ENCODE results near the gene SNAI3. TPM values are rescaled to one million over a fixed set of nuclear protein-coding genes. Genes with fewer than 3 reads are reported as not detected.

The SNAI3 gene
- total RNA-seq, 1 donor, result not detected

- H3K4me3 ChIP-seq (ENCODE audit: low read depth, low read length), result no peak overlapping the region
- DNase-seq (ENCODE audit: low read depth), result no peak
- TF ChIP-seq CTCF (IDR thresholded peaks at IDR 0.05; ENCODE audit: insufficient read depth, low read length), result no peak
Measured at GRCh38 chr16:88646345-88647034, 39.8 kb downstream of the SNAI3 start.

- DNase-seq (ENCODE audit: low read depth), result no peak
- TF ChIP-seq CTCF (IDR thresholded peaks at IDR 0.05; ENCODE audit: insufficient read depth, low read length), result no peak
- no peak overlapping the region for H3K4me3 ChIP-seq (ENCODE audit: low read depth, low read length)
Measured at GRCh38 chr16:88645941-88646340, 40.4 kb downstream of the SNAI3 start.

GRCh38 chr16:88645455-88645854, 40.9 kb downstream of the SNAI3 start:
- no peak for DNase-seq (ENCODE audit: low read depth)
- no peak overlapping the region for H3K4me3 ChIP-seq (ENCODE audit: low read depth, low read length)
- no peak for TF ChIP-seq CTCF (IDR thresholded peaks at IDR 0.05; ENCODE audit: insufficient read depth, low read length)

GRCh38 chr16:88643644-88643932, 42.7 kb downstream of the SNAI3 start:
- no peak overlapping the region for H3K4me3 ChIP-seq (ENCODE audit: low read depth, low read length)
- no peak for TF ChIP-seq CTCF (IDR thresholded peaks at IDR 0.05; ENCODE audit: insufficient read depth, low read length)
- DNase-seq (ENCODE audit: low read depth), result no peak

GRCh38 chr16:88642881-88643643, 43.2 kb downstream of the SNAI3 start:
- DNase-seq (ENCODE audit: low read depth), result no peak
- TF ChIP-seq CTCF (IDR thresholded peaks at IDR 0.05; ENCODE audit: insufficient read depth, low read length), result no peak
- no peak overlapping the region for H3K4me3 ChIP-seq (ENCODE audit: low read depth, low read length)

- no peak for DNase-seq (ENCODE audit: low read depth)
- TF ChIP-seq CTCF (IDR thresholded peaks at IDR 0.05; ENCODE audit: insufficient read depth, low read length), result no peak
- no peak overlapping the region for H3K4me3 ChIP-seq (ENCODE audit: low read depth, low read length)
Measured at GRCh38 chr16:88640498-88641247, 45.6 kb downstream of the SNAI3 start.
